Right lobe of liver (tissue), 6 donors: Measurements from ENCODE around the gene CLEC2L. TPM values are rescaled to one million over a fixed set of nuclear protein-coding genes. Genes with fewer than 3 reads are reported as not detected.

Source experiments
- ATAC-seq, 4 donors: fragments of 200-7000 bp; cut with Tn5 transposase; one replicate each; pipeline ENCODE4 v1.9.1; 2020; ENCODE audit warnings: mild to moderate bottlenecking in 4 of 4, moderate library complexity in 4 of 4
- DNase-seq, 3 donors: peaks; one replicate each; pipeline ENCODE4 v3.0.0-alpha.2; 2020
- H3K27ac ChIP-seq, 3 donors: fragments of 200-600 bp; one replicate each; pipeline ENCODE4 v1.8.0; 2022
- H3K27me3 ChIP-seq, 2 donors: fragments of 200-600 bp; one replicate each; pipeline ENCODE4 v1.8.0; 2022
- H3K36me3 ChIP-seq, 4 donors: fragments of 200-600 bp; sonication (generic) in 1 of 4; one replicate each; pipeline versions ENCODE4 v1.5.1 to v1.8.0; 2017 to 2022; ENCODE audit warnings: control low read depth in 1 of 4
- H3K4me1 ChIP-seq, 4 donors: fragments of 200-600 bp; sonication (generic) in 1 of 4; one replicate each; pipeline versions ENCODE4 v1.5.1 to v1.8.0; 2017 to 2022; ENCODE audit warnings: control low read depth in 1 of 4
- H3K4me3 ChIP-seq, 3 donors: fragments of 200-600 bp; one replicate each; pipeline ENCODE4 v1.8.0; 2022
- H3K9me3 ChIP-seq, 4 donors: fragments of 200-600 bp; sonication (generic) in 1 of 4; one replicate each; pipeline versions ENCODE4 v1.5.1 to v1.8.0; 2017 to 2022; ENCODE audit warnings: control low read depth in 1 of 4
- POLR2A ChIP-seq: fragments of 450-650 bp; IDR thresholded peaks from one replicate; pipeline ENCODE4 v1.6.1; 2017; ENCODE audit warnings: antibody characterized with exemption, mild to moderate bottlenecking
- WGBS: methylation state at CpG from one replicate; pipeline ENCODE4 v1.1.6; 2018; ENCODE audit warnings: low coverage, low lambda C conversion rate; ENCODE audit not compliant: insufficient coverage; ENCODE audit errors: missing lambda C conversion rate; 5-methylcytosine and 5-hydroxymethylcytosine counted together
- intact Hi-C, 2 donors: fragments of 100-400 bp; cut with DNase I; formaldehyde crosslinking; loops; one replicate each; pipeline versions ENCODE4 v1.11.2 to v1.14.1; 2022
- total RNA-seq, 6 experiments: library from RNA; depleted of rRNA in 2 of 6; stranded (reverse); fragments of >200 nt in 2 of 6; fragmentation: NEBNext Ultra II Directional in 3 of 6; extraction: Animal tissue kit (Norgen Biotek cat#: 25700) in 3 of 6; gene quantifications; one replicate each; pipeline versions ENCODE4 v1.1.0 to v1.2.4, GENCODE V29; 2016 to 2023
- TF ChIP-seq, protein P1 (sequence below), 4 donors: fragments of 200-600 bp in 3 of 4; fragments of 450-650 bp in 1 of 4; IDR thresholded peaks; one replicate each; pipeline versions ENCODE4 v1.5.1 to v1.8.0; 2016 to 2022; ENCODE audit warnings: antibody characterized with exemption in 4 of 4, mild to moderate bottlenecking in 2 of 4
- donor health status: DM: no; HTN: yes; CAD: no.
- donor health status: DM: no; HTN: no; CAD: no.
- donor health status: DM: no; HTN: no; CAD: no.
- donor health status: DM: no; HTN: yes; CAD: no.
- donor health status: DM: no; HTN: yes; CAD: no.

Gene CLEC2L
- total RNA-seq, 6 experiments from 2014 or later, result not detected

GRCh38 chr7:139562491-139562890 lies 39.0 kb downstream of the CLEC2L start:
- H3K4me1 ChIP-seq, result no peaks in the 10 kb centered on the region
- no peak overlapping the region for H3K27ac ChIP-seq
- DNase-seq (no peak), ATAC-seq (no peak)
- peaks cover 0 to 3% (median 0%) of the 10 kb centered on the region in 4 donors for H3K36me3 ChIP-seq
- no peaks in the 10 kb centered on the region for H3K9me3 ChIP-seq
- WGBS, result 75% methylated on average over 3 of the region's 12 CpGs
- no peaks in the 10 kb centered on the region for H3K27me3 ChIP-seq
- TF ChIP-seq POLR2A, result no peak
- intact Hi-C loops, result no loop called here
- no peak overlapping the region for H3K4me3 ChIP-seq

DNA sequence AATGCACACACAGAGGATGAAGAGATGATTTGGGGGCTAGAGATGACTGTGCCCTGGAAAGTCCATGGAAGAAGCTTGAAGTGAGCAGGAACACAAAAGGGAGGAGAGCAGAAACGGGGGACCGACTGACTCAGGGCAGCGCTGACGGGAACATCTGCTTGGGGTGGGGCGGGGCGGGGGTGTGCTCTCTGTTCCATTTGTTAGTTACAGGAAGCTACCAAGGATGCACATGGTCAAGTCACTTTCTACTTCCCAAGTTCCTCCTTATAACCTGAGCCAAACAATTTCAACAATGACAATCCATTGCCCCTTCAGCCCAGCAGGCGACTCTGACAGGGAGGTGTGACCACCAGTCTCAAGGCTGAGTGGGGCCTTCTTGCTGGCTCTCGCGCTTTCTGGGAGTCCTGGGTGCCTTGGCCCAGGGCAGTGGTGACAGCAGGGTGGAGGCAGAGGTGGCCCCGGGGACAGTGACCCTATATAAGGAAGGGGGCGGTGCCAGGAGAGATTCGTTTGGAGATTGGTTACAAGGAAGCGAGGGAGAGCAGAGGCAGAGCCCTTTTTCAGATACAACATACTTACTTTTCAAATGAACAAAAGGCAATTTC lies 39.6 kb downstream of the CLEC2L start:
- ATAC-seq (no peak), DNase-seq (no peak)
- Histone ChIP-seq H3K4me3 (no peak overlapping the region), H3K27me3 (no peaks in the 10 kb centered on the region), H3K4me1 (no peaks in the 10 kb centered on the region), H3K36me3 (peaks cover 0 to 3% (median 0%) of the 10 kb centered on the region in 4 donors), H3K27ac (no peak overlapping the region), H3K9me3 (no peaks in the 10 kb centered on the region)
- TF ChIP-seq POLR2A, result no peak
- TF ChIP-seq, protein P1, sequence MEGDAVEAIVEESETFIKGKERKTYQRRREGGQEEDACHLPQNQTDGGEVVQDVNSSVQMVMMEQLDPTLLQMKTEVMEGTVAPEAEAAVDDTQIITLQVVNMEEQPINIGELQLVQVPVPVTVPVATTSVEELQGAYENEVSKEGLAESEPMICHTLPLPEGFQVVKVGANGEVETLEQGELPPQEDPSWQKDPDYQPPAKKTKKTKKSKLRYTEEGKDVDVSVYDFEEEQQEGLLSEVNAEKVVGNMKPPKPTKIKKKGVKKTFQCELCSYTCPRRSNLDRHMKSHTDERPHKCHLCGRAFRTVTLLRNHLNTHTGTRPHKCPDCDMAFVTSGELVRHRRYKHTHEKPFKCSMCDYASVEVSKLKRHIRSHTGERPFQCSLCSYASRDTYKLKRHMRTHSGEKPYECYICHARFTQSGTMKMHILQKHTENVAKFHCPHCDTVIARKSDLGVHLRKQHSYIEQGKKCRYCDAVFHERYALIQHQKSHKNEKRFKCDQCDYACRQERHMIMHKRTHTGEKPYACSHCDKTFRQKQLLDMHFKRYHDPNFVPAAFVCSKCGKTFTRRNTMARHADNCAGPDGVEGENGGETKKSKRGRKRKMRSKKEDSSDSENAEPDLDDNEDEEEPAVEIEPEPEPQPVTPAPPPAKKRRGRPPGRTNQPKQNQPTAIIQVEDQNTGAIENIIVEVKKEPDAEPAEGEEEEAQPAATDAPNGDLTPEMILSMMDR (IDR thresholded peaks at IDR 0.05), result no peak
- 78% methylated on average over 5 of the region's 13 CpGs for WGBS
- intact Hi-C loops, result no loop called here

DNA sequence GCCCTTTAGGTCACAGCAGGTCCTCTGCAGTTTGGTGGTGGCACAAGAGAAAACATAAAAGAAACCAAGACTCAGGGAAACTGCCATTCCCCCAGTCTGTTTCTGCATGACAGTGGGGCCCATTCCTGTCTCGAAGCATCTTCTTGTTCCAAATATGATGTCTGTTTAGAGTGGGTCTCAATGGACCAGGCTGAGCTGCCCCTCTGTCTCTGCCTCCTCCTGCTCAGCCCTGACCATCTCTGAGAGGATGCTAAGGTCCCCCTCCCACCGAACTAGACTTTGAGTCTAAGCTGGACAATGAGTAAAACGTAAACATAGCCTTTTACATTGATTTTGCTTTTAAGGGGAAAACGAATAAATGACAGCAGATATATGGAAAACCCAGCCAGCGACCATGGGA lies 40.4 kb downstream of the CLEC2L start:
- 82% methylated on average over 5 of the region's 5 CpGs for WGBS
- peaks cover 0 to 3% (median under 1%) of the 10 kb centered on the region in 4 donors for H3K36me3 ChIP-seq

DNA sequence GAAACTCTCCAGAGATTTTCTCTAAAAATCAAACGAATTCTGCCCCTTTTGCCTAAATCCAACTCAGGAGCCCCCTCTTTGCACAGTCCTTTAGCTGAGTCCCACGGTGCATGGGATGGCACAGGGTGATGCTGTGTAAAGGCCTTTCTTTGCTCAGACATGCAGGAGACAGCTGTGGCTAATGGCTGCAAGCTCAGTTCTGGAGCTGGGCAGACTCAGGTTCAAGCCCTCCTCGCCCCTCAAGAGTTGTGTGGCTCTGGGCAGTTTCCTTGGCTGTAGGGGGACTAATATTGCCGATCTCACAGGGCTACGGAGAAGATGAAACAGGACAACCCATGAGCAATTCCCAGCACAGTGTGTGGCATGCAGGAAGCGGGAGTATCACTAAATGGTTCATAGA lies 42.6 kb downstream of the CLEC2L start:
- H3K27ac ChIP-seq, result no peak overlapping the region
- no peaks in the 10 kb centered on the region for H3K9me3 ChIP-seq
- DNase-seq, result no peak
- no peaks in the 10 kb centered on the region for H3K27me3 ChIP-seq
- no peaks in the 10 kb centered on the region for H3K4me1 ChIP-seq
- no peak overlapping the region for H3K4me3 ChIP-seq
- H3K36me3 ChIP-seq, result peaks cover 0 to 20% (median 5%) of the 10 kb centered on the region in 4 donors
- ATAC-seq, result no peak
- intact Hi-C loops, result no loop called here
- TF ChIP-seq POLR2A, result no peak
- TF ChIP-seq, protein P1 (IDR thresholded peaks at IDR 0.05), result no peak
- 92% methylated on average over 2 of the region's 6 CpGs for WGBS

More for the DNA sequence above, 40.4 kb downstream of the CLEC2L start:
- intact Hi-C loops, result no loop called here
- no peak for DNase-seq
- no peak for TF ChIP-seq POLR2A
- TF ChIP-seq, protein P1 (IDR thresholded peaks at IDR 0.05), result no peak
- Histone ChIP-seq H3K27me3 (no peaks in the 10 kb centered on the region), H3K9me3 (no peaks in the 10 kb centered on the region), H3K4me3 (no peak overlapping the region), H3K27ac (no peak overlapping the region), H3K4me1 (no peaks in the 10 kb centered on the region)
- no peak for ATAC-seq

DNA sequence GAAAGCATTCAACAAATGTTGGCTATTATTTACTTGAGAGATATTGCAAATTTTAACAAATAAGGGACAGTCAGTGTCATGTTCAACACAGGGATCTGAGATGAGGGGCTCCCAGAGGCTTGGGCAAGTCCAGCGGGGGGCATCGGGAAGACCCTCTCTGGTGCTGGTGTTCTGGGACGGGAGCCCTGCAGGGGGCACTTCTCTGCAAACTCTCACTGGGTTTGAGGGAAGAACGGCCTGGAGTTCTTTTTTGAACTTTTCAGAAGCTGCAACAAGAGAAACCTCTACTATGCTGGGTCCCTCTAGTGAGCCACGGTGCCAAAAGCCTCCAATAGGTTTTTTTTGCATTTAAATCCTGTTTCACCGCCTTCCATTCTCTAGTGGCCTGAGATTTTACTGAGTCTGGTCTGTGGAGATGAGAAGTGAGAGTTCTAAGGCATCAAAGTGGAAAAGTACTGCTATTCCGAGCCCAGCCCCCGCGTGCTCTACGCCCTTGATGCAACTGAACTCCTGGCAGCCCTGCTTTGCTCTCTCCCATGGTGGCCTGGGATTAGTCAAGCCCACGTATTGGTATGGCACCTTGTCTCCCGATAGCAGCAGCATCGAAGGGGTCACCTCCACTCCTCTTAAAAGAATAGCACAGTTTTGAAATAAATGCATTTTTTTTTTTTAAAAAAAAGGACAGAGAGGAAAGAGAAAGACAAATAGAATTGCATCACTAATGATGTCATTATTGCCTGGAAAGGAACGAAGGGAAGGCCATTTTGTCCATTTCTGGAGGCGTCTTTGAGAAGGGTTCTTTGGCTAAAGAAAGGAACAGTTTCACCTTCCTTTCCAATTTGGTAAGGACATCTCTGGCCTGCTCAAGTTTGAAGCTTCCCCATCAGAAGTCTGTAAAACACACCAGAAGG lies 43.5 kb downstream of the CLEC2L start:
- Histone ChIP-seq H3K9me3 (no peaks in the 10 kb centered on the region), H3K27ac (no peak overlapping the region), H3K4me3 (no peak overlapping the region), H3K27me3 (no peaks in the 10 kb centered on the region), H3K36me3 (peaks cover 0 to 25% (median 10%) of the 10 kb centered on the region in 4 donors), H3K4me1 (no peaks in the 10 kb centered on the region)
- TF ChIP-seq, protein P1 (IDR thresholded peaks at IDR 0.05), result no peak
- TF ChIP-seq POLR2A, result no peak
- DNase-seq, result no peak
- no peak for ATAC-seq
- 91% methylated on average over 10 of the region's 15 CpGs for WGBS
- intact Hi-C loops, result no loop called here
